Embryonic facial prominence (tissue), 1 donor: ENCODE data around the gene OR2AE1.

Experiments used
- DNase-seq: peaks from one replicate; pipeline ENCODE4 v3.0.0-alpha.2; 2016; ENCODE audit errors: extremely low spot score

Gene OR2AE1

GRCh38 chr7:99860281-99861127 lies 16.3 kb downstream of the OR2AE1 start:
- DNase-seq, result no peak

GRCh38 chr7:99855236-99855635 lies 21.6 kb downstream of the OR2AE1 start:
- DNase-seq, result no peak

- no peak for DNase-seq
These were observed 28.2 kb downstream of the OR2AE1 start for GRCh38 chr7:99848420-99849216.

- DNase-seq, result no peak
These were observed 32.5 kb downstream of the OR2AE1 start for GRCh38 chr7:99844328-99844727.

- no peak for DNase-seq
These were observed 33.0 kb downstream of the OR2AE1 start for GRCh38 chr7:99843808-99844207.

- no peak for DNase-seq
These were observed 33.9 kb downstream of the OR2AE1 start for GRCh38 chr7:99842926-99843325.

GRCh38 chr7:99840136-99840869 lies 36.5 kb downstream of the OR2AE1 start:
- no peak for DNase-seq

- no peak for DNase-seq
These were observed 37.4 kb downstream of the OR2AE1 start for GRCh38 chr7:99839287-99840021.

GRCh38 chr7:99837649-99838361 lies 39.0 kb downstream of the OR2AE1 start:
- DNase-seq, result no peak

- DNase-seq, result no peak
These were observed 41.6 kb downstream of the OR2AE1 start for GRCh38 chr7:99835189-99835588.

- DNase-seq, result no peak
These were observed 42.5 kb downstream of the OR2AE1 start for GRCh38 chr7:99834382-99834781.

GRCh38 chr7:99833289-99833877 lies 43.5 kb downstream of the OR2AE1 start:
- DNase-seq, result no peak

- no peak for DNase-seq
These were observed 45.2 kb downstream of the OR2AE1 start for GRCh38 chr7:99831595-99831994.

- no peak for DNase-seq
These were observed 47.2 kb downstream of the OR2AE1 start for GRCh38 chr7:99829524-99830160.

- no peak for DNase-seq
These were observed 48.0 kb downstream of the OR2AE1 start for GRCh38 chr7:99828811-99829210.

- no peak for DNase-seq
These were observed 49.6 kb downstream of the OR2AE1 start for GRCh38 chr7:99827040-99827778.
